ENCODE measurements around the gene PLA2R1. TPM values are rescaled to one million over a fixed set of nuclear protein-coding genes. Genes with fewer than 3 reads are reported as not detected.

The PLA2R1 gene
- total and polyA plus RNA-seq, 2 of the 4 experiments (the other 2 are of a cell fraction) = 0.43 to 0.54 TPM

DNA sequence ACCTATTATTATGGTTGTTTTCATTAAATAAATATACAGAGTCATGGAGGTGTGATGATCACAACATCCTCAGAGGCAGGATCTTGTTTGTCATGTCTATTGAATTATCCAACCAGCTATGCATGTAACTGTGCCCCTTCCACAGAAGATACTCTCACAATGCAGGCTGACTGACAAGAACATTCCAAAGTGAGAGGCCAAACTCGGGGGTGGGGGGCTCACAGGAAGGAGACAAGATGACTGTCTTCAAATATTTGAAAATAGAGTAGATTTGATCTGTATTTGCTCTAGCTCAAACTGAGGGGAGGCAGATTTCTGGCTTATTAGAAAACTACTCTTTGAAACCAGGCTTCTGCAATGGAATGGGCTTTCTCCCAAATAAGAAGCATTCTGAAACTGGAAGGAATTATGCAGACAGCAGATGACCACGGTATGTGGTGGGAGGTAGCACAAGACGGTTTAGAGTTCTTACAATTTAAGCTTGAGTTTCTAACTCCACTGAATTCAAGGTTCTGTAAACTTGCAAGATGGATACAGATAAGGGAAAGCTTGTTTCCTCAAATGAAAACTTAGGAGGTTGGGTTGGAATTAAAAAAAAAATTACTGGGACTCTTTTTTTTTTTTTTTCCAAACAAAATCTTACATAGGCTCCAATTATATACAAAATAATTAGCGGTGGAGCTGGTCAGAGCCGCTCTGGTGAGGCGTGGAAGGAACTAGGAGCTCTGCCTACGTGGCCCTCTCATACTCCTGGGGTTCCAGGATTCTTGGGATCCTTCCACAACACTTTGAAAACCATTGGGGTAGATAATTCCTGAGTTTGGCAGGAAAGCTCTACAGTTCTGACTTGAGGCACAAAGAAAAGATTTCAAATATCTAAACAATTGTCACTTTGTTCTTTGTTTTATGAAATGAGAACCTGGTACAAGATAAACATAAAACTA lies 79.3 kb downstream of the PLA2R1 start:
- Histone ChIP-seq H3K79me1 (ENCODE audit: low read depth in 1 of 2, low read length in 2 of 2) (no peaks in the 10 kb centered on the region), H4K5ac (ENCODE audit: low read depth, low read length) (no peak overlapping the region), H3K4me3 (ENCODE audit: insufficient read depth, low read depth, low read length) (no peak overlapping the region), H3K9ac (ENCODE audit: low read depth, low read length) (no peak overlapping the region), H3K36me3 (ENCODE audit: control insufficient read depth, insufficient read depth, low read length) (no peaks in the 10 kb centered on the region), H3K4me1 (ENCODE audit: control insufficient read depth, insufficient read depth, low read length) (no peaks in the 10 kb centered on the region), H3K14ac (replicated peaks; ENCODE audit: low read depth, low read length) (no peak overlapping the region), H4K8ac (ENCODE audit: low read depth in 2 of 2, low read length in 2 of 2) (no peak overlapping the region), H3K23ac (ENCODE audit: low read depth, low read length) (no peak overlapping the region), H3K27ac (ENCODE audit: insufficient read depth, low read length) (no peak overlapping the region), H2AK5ac (ENCODE audit: low read depth, low read length) (no peak overlapping the region), H3K56ac (ENCODE audit: extremely low read depth, insufficient read depth, low read length) (no peak overlapping the region), H3K9me3 (ENCODE audit: control insufficient read depth, insufficient read depth, low read length) (no peaks in the 10 kb centered on the region), H3K27me3 (ENCODE audit: control insufficient read depth, insufficient read depth, low read length) (no peaks in the 10 kb centered on the region; the same call in 1 of the 2 replicates), H2BK5ac (ENCODE audit: low read depth, low read length, poor library complexity, severe bottlenecking) (no peak overlapping the region), H2AFZ (replicated peaks; ENCODE audit: low read length, poor library complexity) (no peak overlapping the region), H4K20me1 (ENCODE audit: insufficient read depth, low read length) (peaks cover 2% of the 10 kb centered on the region; the same call in 1 of the 2 replicates), H3K18ac (ENCODE audit: low read depth, low read length) (no peak overlapping the region), H2BK20ac (ENCODE audit: low read depth, low read length) (no peak overlapping the region), H4K91ac (ENCODE audit: insufficient read depth, low read depth, low read length) (no peak overlapping the region), H3K9me1 (ENCODE audit: insufficient read depth, low read length) (no peaks in the 10 kb centered on the region), H2BK15ac (ENCODE audit: low read depth, low read length) (no peak overlapping the region), H2AK9ac (replicated peaks; ENCODE audit: low read depth, low read length, poor library complexity) (no peak overlapping the region), H3K4ac (ENCODE audit: low read depth, low read length) (no peak overlapping the region), H2BK120ac (ENCODE audit: low read depth, low read length) (no peak overlapping the region), H3K4me2 (ENCODE audit: low read depth, low read length) (no peak overlapping the region)
- WGBS, 2 experiments (ENCODE audit: extremely low coverage in 2 of 2, insufficient read length in 1 of 2) = no CpG with 5 or more reads among the region's 7 CpGs
- BruUV-seq (replicated peaks) = no TSS peak
- CTCF ChIA-PET = interaction anchor here (0.7 kb wide), 1 partner anchor 19 kb away, joined by 4 read pairs; no protein-coding TSS in a partner anchor
- peak; percentile 48 for DNase-seq
- ATAC-seq (ENCODE audit: low read depth) = peak; percentile 49; the same call in 1 of the 2 replicates
- intact Hi-C loops (cut with micrococcal nuclease) = no loop called here
- in situ Hi-C loops (cut with MboI; ENCODE audit: low sequenced_read_pairs) = no loop called here
- POLR2A ChIA-PET (ENCODE audit: unreplicated experiment) = no interaction called here
- dilution Hi-C loops (cut with HindIII; ENCODE audit: low sequenced_read_pairs, unreplicated experiment) = no loop called here
- no peak for TF ChIP-seq RFX5 (IDR thresholded peaks at IDR 0.05; ENCODE audit: low read depth, low read length)
- TF ChIP-seq ELK1 (IDR thresholded peaks at IDR 0.05; ENCODE audit: borderline replicate concordance, low read depth, low read length) = no peak
- TF ChIP-seq SMC3 (IDR thresholded peaks at IDR 0.05; ENCODE audit: low read depth, low read length) = no peak
- no peak for TF ChIP-seq NFE2L2 (IDR thresholded peaks at IDR 0.05; ENCODE audit: low read depth, low read length)
- no peak for TF ChIP-seq POLR2A (IDR thresholded peaks at IDR 0.05; ENCODE audit: low read depth, low read length)
- no peak for TF ChIP-seq MXI1 (IDR thresholded peaks at IDR 0.05; ENCODE audit: borderline replicate concordance, low read depth, low read length)
- TF ChIP-seq MAZ (IDR thresholded peaks at IDR 0.05; ENCODE audit: borderline replicate concordance, low read depth, low read length) = no peak
- TF ChIP-seq FOS (IDR thresholded peaks at IDR 0.05; ENCODE audit: low read depth, low read length) = no peak
- TF ChIP-seq RAD21 (IDR thresholded peaks at IDR 0.05; ENCODE audit: low read length) = no peak
- no peak for TF ChIP-seq CTCF (conservative IDR thresholded peaks at IDR 0.05; ENCODE audit: low read depth, low read length)
- TF ChIP-seq, protein P1, sequence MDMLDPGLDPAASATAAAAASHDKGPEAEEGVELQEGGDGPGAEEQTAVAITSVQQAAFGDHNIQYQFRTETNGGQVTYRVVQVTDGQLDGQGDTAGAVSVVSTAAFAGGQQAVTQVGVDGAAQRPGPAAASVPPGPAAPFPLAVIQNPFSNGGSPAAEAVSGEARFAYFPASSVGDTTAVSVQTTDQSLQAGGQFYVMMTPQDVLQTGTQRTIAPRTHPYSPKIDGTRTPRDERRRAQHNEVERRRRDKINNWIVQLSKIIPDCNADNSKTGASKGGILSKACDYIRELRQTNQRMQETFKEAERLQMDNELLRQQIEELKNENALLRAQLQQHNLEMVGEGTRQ (IDR thresholded peaks at IDR 0.05; ENCODE audit: low read depth, low read length) = no peak
- TF ChIP-seq BHLHE40 (IDR thresholded peaks at IDR 0.05; ENCODE audit: low read depth, low read length) = no peak
- no peak for TF ChIP-seq RCOR1 (IDR thresholded peaks at IDR 0.05; ENCODE audit: insufficient replicate concordance, low read length)
- no peak for TF ChIP-seq CHD1 (IDR thresholded peaks at IDR 0.05; ENCODE audit: low read depth, low read length)
